Neural cell (in vitro differentiated cells): ENCODE data around the gene AGO3. TPM values are rescaled to one million over a fixed set of nuclear protein-coding genes. Genes with fewer than 3 reads are reported as not detected.

Experiments used
- H2AFZ ChIP-seq: fragments of 200-600, 300-800 bp; sonication (generic), shearing (Covaris generic); 2 replicates; pipeline ENCODE4 v1.6.0; 2014; ENCODE audit warnings: low read depth, mild to moderate bottlenecking, antibody characterized with exemption, low read length, moderate library complexity
- H3F3A ChIP-seq: fragments of 200-600 bp; shearing (Covaris generic); 2 replicates; pipeline ENCODE4 v1.6.1; 2016; ENCODE audit warnings: mild to moderate bottlenecking, moderate library complexity, mixed read lengths, antibody characterized with exemption, low read length; ENCODE audit not compliant: insufficient read depth, poor library complexity, severe bottlenecking
- H3K27ac ChIP-seq: fragments of 200-600, 300-800 bp; sonication (generic), shearing (Covaris generic); 2 replicates; pipeline ENCODE4 v1.5.1; 2014; ENCODE audit warnings: mild to moderate bottlenecking, low read length, moderate library complexity
- H3K27me3 ChIP-seq: fragments of 300-800, 200-600 bp; sonication (generic), shearing (Covaris generic); 2 replicates; pipeline ENCODE4 v1.6.0; 2014; ENCODE audit warnings: mild to moderate bottlenecking, low read depth, low read length, moderate library complexity; ENCODE audit not compliant: insufficient read depth
- H3K36me3 ChIP-seq: fragments of 300-800, 200-600 bp; sonication (generic), shearing (Covaris generic); 2 replicates; pipeline ENCODE4 v1.5.1; 2014; ENCODE audit warnings: mild to moderate bottlenecking, antibody characterized with exemption, low read length, moderate library complexity; ENCODE audit not compliant: insufficient read depth
- H3K4me2 ChIP-seq: fragments of 300-800, 200-600 bp; sonication (generic), shearing (Covaris generic); 2 replicates; pipeline ENCODE4 v1.6.0; 2014; ENCODE audit warnings: mild to moderate bottlenecking, low read length
- H3K4me3 ChIP-seq: fragments of 300-800, 200-600 bp; sonication (generic), shearing (Covaris generic); 2 replicates; pipeline ENCODE4 v1.5.1; 2014; ENCODE audit warnings: mild to moderate bottlenecking, low read length, moderate library complexity
- H3K79me2 ChIP-seq: fragments of 200-600 bp; shearing (Covaris generic); replicated peaks from 2 replicates; pipeline ENCODE4 v1.6.0; 2014; ENCODE audit warnings: mild to moderate bottlenecking, low read length, moderate library complexity; ENCODE audit not compliant: insufficient read depth
- H3K9ac ChIP-seq: fragments of 300-800, 200-600 bp; sonication (generic), shearing (Covaris generic); 2 replicates; pipeline ENCODE4 v1.6.1; 2016; ENCODE audit warnings: mild to moderate bottlenecking, low read length, mixed read lengths
- H3K9me2 ChIP-seq: fragments of 200-600 bp; shearing (Covaris generic); 2 replicates; pipeline ENCODE4 v1.6.1; 2016; ENCODE audit warnings: mild to moderate bottlenecking, low read length, mixed read lengths; ENCODE audit not compliant: insufficient read depth
- H3K9me3 ChIP-seq: fragments of 200-600, 300-800 bp; sonication (generic), shearing (Covaris generic); 2 replicates; pipeline ENCODE4 v1.6.1; 2016; ENCODE audit warnings: mild to moderate bottlenecking, mixed run types, low read length, moderate library complexity, mixed read lengths
- H4K20me1 ChIP-seq: fragments of 200-600 bp; shearing (Covaris generic); 2 replicates; pipeline ENCODE4 v1.6.1; 2016; ENCODE audit warnings: mild to moderate bottlenecking, mixed run types; ENCODE audit not compliant: insufficient read depth
- EP300 ChIP-seq: fragments of 450-650 bp; conservative IDR thresholded peaks from 2 replicates; pipeline ENCODE4 v1.6.1; 2014; ENCODE audit warnings: antibody characterized with exemption, mild to moderate bottlenecking, moderate library complexity; ENCODE audit not compliant: poor library complexity, severe bottlenecking
- EZH2 ChIP-seq: fragments of 200-600, 300-800 bp; shearing (Covaris generic), sonication (generic); IDR thresholded peaks from 2 replicates; pipeline ENCODE4 v1.6.1; 2014; ENCODE audit warnings: antibody characterized with exemption, low read length, borderline replicate concordance, mild to moderate bottlenecking; ENCODE audit not compliant: insufficient read depth, poor library complexity, severe bottlenecking
- MXI1 ChIP-seq: fragments of 450-650 bp; conservative IDR thresholded peaks from 2 replicates; pipeline ENCODE4 v1.6.1; 2014; ENCODE audit warnings: antibody characterized with exemption, mild to moderate bottlenecking; ENCODE audit not compliant: poor library complexity, severe bottlenecking
- POLR2AphosphoS5 ChIP-seq: IDR thresholded peaks from 2 replicates; pipeline ENCODE4 v1.6.1; 2012
- RAD21 ChIP-seq: fragments of 450-650 bp; conservative IDR thresholded peaks from 2 replicates; pipeline ENCODE4 v1.6.1; 2014; ENCODE audit warnings: antibody characterized with exemption, mild to moderate bottlenecking, moderate library complexity
- SMC3 ChIP-seq: fragments of 450-650 bp; conservative IDR thresholded peaks from 2 replicates; pipeline ENCODE4 v1.6.1; 2014; ENCODE audit warnings: antibody characterized with exemption, mild to moderate bottlenecking, moderate library complexity; ENCODE audit not compliant: poor library complexity
- TAF1 ChIP-seq: IDR thresholded peaks from 2 replicates; pipeline ENCODE4 v1.6.1; 2012; ENCODE audit warnings: low read depth
- polyA plus RNA-seq: library from polyadenylated mRNA; depleted of rRNA; stranded (reverse); fragments of >200 nt; gene quantifications from 2 replicates; pipeline ENCODE4 v1.2.3, GENCODE V29; 2014
- TF ChIP-seq, protein P1 (sequence below): IDR thresholded peaks from 2 replicates; pipeline ENCODE4 v1.6.1; 2012; ENCODE audit warnings: borderline replicate concordance
- TF ChIP-seq, protein P2 (sequence below): fragments of 450-650 bp; IDR thresholded peaks from 2 replicates; pipeline ENCODE4 v1.5.1; 2014; ENCODE audit warnings: antibody characterized with exemption, mild to moderate bottlenecking, moderate library complexity; ENCODE audit not compliant: poor library complexity, severe bottlenecking

Gene AGO3
- polyA plus RNA-seq, 1 donor from 2014 or later, result 9.4 TPM

DNA sequence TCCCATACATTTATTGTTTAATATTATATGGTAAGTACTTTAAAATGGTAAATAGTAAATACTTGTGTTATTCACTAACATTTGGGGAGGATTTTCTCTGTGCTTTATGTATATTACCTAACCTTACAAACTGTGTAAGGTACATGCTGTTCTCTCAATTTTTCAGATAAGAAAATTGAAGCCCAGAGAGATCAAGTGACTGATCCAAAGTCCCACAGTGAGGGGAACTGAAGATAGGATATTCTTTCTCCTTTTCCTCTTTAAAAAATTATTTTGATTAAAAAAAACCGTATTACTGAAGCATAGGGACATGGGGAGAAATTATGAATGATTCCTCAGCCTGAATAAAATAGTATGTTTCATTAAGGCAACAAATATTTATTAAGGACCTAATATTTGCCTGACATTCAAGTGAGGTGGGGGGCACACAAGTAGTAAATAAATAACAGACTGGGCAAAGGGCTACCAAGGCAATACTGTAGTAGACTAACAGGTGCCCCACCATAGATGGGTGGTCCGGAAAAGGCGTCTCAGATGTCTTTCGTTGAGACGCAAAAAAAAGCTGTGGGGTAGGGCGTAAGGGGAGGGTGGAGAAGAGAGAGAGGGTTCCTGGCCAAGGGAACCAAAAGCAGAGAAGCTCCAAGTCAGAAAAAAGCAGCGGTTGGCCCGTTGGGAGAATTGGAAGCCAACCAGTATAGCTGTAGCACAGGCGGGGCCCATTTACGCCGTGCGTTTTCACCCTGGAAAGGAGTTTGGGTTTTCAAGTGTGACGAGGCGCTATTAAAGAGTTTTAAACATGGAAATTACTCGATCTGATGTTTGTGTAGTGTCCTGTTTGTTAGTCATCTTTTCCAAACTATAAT is 944 bp upstream of the AGO3 start:
- Histone ChIP-seq H3K9me3 (no peaks in the 10 kb centered on the region), H3K27me3 (no peaks in the 10 kb centered on the region), H3K36me3 (no peaks in the 10 kb centered on the region), H3K4me2 (peak overlapping the region; percentile 56), H2AFZ (peak overlapping the region; percentile 7), H3K4me3 (peak overlapping the region; percentile 72), H3K9me2 (no peaks in the 10 kb centered on the region), H3K9ac (peak overlapping the region; percentile 78), H4K20me1 (no peaks in the 10 kb centered on the region), H3K79me2 (peaks cover 32% of the 10 kb centered on the region), H3K27ac (peak overlapping the region; percentile 80), H3F3A (no peaks in the 10 kb centered on the region)
- TF ChIP-seq, protein P1, sequence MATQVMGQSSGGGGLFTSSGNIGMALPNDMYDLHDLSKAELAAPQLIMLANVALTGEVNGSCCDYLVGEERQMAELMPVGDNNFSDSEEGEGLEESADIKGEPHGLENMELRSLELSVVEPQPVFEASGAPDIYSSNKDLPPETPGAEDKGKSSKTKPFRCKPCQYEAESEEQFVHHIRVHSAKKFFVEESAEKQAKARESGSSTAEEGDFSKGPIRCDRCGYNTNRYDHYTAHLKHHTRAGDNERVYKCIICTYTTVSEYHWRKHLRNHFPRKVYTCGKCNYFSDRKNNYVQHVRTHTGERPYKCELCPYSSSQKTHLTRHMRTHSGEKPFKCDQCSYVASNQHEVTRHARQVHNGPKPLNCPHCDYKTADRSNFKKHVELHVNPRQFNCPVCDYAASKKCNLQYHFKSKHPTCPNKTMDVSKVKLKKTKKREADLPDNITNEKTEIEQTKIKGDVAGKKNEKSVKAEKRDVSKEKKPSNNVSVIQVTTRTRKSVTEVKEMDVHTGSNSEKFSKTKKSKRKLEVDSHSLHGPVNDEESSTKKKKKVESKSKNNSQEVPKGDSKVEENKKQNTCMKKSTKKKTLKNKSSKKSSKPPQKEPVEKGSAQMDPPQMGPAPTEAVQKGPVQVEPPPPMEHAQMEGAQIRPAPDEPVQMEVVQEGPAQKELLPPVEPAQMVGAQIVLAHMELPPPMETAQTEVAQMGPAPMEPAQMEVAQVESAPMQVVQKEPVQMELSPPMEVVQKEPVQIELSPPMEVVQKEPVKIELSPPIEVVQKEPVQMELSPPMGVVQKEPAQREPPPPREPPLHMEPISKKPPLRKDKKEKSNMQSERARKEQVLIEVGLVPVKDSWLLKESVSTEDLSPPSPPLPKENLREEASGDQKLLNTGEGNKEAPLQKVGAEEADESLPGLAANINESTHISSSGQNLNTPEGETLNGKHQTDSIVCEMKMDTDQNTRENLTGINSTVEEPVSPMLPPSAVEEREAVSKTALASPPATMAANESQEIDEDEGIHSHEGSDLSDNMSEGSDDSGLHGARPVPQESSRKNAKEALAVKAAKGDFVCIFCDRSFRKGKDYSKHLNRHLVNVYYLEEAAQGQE, result no peak
- TF ChIP-seq, protein P2, sequence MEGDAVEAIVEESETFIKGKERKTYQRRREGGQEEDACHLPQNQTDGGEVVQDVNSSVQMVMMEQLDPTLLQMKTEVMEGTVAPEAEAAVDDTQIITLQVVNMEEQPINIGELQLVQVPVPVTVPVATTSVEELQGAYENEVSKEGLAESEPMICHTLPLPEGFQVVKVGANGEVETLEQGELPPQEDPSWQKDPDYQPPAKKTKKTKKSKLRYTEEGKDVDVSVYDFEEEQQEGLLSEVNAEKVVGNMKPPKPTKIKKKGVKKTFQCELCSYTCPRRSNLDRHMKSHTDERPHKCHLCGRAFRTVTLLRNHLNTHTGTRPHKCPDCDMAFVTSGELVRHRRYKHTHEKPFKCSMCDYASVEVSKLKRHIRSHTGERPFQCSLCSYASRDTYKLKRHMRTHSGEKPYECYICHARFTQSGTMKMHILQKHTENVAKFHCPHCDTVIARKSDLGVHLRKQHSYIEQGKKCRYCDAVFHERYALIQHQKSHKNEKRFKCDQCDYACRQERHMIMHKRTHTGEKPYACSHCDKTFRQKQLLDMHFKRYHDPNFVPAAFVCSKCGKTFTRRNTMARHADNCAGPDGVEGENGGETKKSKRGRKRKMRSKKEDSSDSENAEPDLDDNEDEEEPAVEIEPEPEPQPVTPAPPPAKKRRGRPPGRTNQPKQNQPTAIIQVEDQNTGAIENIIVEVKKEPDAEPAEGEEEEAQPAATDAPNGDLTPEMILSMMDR, result no peak
- TF ChIP-seq POLR2AphosphoS5 (no peak), TAF1 (no peak), MXI1 (no peak), SMC3 (no peak), EP300 (no peak), EZH2 (no peak), RAD21 (no peak)

DNA sequence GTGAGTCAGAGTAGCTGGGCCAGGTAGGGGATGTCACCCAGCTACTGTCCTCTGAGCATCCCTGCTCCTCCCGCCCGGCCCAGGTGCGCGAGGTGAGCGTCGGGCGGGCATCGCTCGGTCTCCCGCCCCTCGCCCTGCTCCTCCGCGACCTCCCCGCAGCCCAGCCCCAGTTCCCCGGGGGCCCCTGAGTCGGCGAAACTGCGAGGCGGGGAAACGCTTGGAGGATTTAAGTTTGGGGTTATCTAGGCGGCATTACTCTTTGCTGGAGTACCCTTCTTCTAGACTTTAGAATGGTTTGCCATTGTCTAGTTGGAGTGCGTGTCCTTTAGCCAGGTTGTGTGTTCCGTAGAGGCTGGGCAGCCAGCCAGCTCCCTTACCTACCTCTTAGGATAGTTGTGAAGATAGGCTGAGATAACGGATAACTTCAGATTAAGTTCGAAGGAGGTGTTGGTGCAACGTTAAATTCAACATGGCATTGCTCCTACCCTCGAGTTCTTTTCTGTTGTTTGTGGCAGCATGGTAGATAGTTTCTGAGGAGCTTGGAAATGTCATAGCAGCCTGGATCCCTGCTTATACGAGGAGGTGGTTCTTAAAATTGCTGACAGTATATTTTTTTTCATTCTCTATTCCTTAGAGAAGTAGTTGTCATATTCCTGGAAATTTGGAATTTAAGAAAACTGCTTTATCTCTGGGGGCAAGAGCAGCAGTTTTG is 697 bp downstream of the AGO3 start:
- peak overlapping the region; percentile 72 for H3K4me3 ChIP-seq
- H3K9ac ChIP-seq, result peak overlapping the region; percentile 78
- H3K27ac ChIP-seq, result peak overlapping the region; percentile 80
- peak overlapping the region; percentile 89 for H3K4me2 ChIP-seq
- H3K36me3 ChIP-seq, result no peaks in the 10 kb centered on the region
- no peak for TF ChIP-seq RAD21
- TF ChIP-seq SMC3, result no peak
- no peak for TF ChIP-seq EZH2
- TF ChIP-seq, protein P1, result peak; percentile 14
- TF ChIP-seq, protein P2, result no peak
- no peak for TF ChIP-seq POLR2AphosphoS5
- peak; percentile 58 for TF ChIP-seq TAF1
- no peaks in the 10 kb centered on the region for H3K9me3 ChIP-seq
- no peaks in the 10 kb centered on the region for H3K27me3 ChIP-seq
- no peaks in the 10 kb centered on the region for H3F3A ChIP-seq
- H3K79me2 ChIP-seq, result peaks cover 45% of the 10 kb centered on the region
- H4K20me1 ChIP-seq, result no peaks in the 10 kb centered on the region
- peak overlapping the region; percentile 2 for H2AFZ ChIP-seq
- H3K9me2 ChIP-seq, result no peaks in the 10 kb centered on the region
